NOMO-1 (cell line): ENCODE measurements around the gene SREBF1.

Experiments
- DNase-seq, 2 experiments: peaks; one replicate each; lab custom pipeline; 2025; ENCODE audit not compliant: unreplicated experiment in 2 of 2; lab: John Stamatoyannopoulos, UW

Gene SREBF1

DNA sequence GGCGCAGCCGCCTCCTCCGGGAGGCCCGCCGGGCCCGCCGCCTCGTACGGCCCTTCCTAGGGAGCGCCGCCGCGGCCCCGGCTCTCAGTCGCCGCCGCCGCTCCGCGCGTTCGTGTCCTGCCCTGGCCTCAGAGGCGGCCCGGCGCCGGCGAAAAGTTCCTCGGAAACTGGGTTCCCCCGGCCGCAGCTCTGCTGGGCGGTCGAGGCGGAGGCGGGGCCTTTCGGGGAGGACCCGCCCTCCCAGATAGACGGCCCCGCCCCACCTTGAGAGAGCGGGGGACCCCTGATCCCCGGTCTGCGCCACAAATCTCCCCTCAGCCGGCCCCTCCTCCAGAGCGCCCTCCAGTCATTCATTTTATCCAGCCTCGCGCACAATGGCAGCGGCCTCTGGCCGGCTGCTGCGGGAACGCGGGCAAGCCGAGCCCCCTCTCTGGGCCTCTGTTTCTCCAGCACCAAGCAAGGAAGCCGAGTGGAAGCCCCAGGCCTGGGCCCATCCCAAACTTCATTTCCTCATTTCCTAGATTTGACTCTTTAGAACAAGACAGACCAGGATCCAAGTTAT lies at the start of gene SREBF1:
Gene SREBF1, minus strand, starts transcription at position 169 of the 562 bp plus-strand sequence. CDS start 169 bp downstream, outside the sequence.
- DNase-seq = peak; percentile 28 to 46

DNA sequence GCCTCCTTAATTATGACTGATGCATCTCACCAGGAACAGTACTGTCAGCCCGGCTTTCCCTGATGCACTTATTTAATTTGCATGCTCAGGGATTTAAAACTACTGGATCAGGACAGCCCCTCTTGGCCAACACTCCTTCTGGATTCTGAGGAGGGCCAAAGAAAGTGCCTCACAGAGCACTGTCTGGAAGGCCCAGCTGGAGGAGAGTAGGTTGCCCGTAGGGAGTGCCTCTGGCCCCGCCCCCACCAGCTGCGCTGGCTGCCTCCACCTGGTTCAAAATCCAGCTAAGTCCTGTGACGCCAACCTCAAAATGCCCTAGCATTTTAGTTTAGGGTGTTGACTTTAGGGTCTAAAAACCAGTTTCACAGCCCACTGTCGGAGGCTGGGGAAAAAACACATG lies 49.4 kb upstream of the SREBF1 start:
- no peak for DNase-seq

DNA sequence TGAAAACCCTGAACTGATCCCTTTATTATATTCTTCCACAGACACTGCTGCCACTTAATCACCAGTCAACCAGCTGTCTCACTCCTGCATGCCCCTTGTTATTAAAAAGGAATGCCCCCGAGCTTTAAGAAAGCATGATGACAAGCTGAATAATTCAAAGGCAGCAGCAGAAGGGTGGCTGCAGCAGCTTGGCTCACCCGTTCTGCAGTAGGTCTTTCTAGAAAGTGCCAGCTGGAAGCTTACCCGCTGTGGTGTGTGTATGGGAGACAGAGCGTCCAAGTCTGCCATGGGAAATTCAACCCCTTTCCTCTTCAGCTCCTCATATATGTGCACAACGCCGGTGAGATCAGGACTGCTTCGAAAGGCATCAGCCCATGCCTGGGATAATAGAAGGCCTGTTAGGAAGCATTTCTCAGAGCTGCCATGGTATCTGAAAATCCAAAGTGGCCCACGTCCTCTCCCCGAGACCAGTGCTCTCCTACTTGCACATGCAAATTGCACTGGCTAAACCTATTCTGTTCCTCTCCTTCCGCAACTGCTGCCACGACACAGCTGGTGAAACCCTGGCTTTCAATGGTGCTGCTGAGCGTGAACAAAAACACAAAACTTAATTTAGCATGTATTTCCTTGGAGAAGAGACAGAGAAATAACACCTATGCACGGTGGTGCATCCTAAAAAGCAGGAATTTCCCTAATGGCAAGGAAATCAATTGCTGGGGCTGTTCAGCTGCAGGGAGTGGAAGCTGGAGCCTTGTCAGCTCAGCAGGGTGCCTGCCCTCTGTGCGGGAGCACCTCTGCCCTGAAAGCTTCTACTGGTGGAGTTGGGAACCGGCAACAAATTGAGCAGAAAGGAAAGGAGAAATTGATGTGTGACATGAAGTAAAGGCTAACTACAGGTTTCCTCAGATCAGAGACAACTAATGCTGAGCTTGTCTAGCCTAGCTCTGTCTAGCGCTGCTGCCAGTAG lies 47.9 kb upstream of the SREBF1 start:
- DNase-seq = no peak

DNA sequence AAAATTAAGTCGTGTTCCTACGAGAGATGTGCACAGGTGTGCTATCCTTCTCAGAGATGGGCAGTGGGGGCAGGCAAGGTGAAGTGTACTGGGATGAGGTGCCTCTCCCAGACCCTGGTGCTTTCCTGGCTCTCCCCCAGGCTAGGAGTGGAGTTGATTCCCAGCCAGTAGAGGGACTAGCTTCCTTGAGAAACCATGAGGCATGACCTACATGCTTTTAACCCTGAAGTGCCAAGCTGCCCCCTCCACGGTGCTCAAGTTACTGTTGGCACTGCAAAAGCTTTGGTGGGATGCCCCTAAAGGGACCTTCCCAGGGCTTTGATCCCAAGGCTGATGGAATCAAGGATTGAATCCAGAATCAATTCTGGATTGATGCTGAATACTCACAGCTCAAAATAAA lies 47.0 kb upstream of the SREBF1 start:
- DNase-seq = no peak

DNA sequence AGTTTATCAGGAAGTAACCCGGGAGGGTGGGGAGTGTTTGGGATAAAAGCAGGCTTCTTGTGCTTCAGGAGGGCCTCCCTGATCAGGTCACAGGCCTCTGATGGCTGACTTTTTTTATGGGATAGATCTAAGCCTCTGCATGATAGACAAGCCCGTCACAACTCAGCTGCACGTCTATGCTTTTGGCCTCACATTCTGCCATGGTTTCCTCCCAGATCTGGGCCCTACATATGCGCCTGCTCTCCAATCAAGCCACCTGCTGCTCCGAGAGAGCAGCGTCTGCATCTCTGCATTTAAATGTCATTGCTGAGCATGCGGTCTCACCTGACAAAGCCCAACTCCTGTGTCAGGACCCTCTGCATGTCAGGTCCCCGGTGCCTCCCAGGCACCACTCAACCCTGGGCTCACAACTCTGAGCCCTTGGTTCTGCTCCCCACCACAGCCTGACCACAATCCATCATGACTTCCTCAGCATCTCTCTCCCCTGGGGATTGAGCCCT lies 45.3 kb upstream of the SREBF1 start:
- no peak for DNase-seq

DNA sequence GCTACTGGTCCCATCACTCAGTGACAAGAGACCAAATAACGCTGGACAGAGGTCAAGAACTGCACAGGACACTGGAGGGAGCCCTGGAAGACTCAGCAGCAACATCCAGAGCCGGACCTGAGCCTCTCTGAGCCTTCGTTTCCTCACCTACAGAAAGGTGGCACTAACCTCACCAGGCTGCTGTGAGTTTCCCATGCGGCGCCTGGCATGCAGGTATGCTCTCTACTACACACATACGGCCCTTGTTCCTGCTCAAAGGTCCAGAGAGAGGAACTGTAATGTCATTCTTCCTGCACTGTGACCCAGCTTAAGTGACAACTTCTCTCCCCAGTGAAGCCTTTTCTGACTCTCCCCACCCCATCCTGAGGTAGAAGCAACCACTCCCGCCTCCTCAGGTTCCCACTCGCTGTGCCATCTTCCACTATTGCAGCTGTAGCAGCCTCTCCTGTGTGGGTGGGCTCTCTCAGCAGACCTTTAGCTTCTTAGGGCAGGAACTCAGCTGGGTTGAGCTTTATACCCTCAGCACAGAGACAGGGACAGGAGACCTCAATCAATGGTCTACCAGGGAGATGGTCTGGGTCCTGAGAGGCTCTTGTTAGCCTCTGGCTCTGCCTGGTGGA lies 43.9 kb upstream of the SREBF1 start:
- no peak for DNase-seq

DNA sequence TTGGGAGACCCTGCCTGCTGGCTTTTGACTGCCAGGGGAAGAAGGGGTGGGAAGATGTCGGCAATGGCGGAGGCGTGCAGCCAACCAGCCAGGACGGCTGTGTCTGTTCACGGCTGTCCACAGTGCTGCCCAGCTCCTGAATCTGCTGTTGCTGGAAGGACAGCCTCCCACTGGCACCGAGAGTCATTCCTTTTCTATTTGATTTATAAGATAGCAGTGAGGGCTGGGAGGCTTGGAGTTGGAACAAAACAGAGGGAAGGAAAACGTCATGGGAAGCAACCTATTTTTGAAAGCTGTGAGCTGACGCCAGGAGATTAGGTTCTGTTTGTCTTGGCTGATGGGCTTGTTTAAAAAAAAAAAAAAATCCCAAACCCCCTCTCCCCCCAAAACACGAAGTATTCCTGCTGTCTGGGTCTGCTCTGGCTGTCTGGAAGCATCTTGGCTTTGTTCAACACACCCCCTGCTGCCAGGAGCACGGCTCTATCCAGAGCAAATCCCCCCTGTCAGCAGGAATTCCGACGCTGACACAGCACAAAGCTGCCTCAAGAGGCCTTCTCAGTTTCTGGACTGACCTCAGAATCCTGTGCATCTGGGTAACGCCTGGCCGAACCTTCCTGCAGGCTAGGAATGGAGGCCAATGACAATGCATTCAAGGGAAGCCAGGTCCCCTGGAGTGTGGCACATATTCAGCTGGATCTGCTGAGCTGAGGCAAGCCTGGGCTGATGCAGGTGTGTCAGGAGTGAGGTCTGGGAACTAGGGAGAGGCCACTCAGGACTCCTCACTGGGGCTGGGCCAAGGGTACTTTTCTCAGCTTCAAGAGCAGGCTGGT lies 41.0 kb upstream of the SREBF1 start:
- DNase-seq = no peak

DNA sequence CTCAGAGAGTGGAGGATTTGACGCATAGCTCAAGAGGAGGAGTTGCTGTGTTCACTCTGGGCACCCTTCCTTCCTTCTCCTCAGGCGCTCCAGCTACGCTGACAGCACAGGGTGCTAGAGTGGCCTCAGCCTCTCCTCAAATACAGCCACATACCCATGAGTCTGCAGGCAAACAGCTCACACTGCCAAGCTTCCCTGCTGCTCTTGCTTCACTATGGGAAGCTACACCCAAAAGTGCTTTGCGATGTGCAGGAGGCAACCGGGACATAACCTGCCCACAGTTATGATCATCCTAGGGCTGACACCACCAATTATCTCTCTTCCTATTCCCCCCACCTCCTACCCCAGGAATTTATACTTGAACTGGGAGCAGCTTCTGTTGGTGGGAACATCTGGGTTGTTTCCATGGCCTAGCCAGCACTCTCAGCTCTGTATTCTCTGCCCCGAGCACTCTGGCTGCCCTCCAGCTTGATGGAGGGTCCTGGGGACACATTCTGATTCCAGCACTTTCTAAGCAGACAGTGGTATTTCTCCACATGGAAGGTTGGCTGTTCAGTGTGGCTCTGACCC lies 40.3 kb upstream of the SREBF1 start:
- no peak for DNase-seq

DNA sequence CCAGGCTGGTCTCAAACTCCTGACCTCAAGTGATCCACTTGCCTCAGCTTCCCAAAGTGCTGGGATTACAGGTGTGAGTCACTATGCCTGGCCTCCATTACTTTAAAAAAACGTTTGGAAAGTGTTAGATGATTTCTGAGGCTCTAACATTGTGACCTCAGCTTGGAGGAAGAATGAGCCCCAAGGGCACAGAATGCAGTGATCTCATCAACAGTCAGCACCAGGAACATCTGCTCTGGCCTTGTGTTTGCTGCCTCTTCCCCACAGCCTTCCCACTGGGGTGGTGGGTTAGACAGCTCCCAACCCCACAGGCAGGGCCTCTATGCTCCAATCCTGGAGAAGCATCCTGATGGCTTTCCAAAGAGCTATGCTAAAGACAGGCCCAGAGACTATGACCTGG lies 37.7 kb upstream of the SREBF1 start:
- no peak for DNase-seq

DNA sequence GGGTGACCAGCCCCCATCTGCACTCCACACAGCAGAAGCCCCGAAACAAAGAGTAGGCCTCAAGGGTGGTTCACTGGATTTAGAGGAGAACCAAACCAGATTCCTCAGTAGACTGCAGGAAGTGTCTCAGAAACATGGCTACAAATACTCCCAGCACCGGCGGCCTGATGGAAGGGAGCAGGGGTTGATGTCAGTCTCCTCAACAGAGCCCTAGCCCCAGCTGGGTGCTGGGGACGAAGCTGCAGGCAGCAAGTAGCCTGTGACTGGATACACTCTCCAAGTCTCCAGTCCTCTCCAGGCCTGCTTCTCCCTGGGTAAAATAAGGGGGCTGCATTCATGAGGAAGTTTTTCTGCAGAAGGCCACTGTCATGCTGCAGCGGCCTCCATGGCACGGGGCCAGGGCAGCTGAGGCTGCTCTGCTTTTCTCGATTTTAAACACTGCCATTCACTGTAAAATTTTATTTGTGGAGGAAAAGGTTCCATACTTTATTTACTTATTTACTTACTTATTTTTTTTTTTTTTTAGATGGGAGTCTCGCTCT lies 36.7 kb upstream of the SREBF1 start:
- no peak for DNase-seq

DNA sequence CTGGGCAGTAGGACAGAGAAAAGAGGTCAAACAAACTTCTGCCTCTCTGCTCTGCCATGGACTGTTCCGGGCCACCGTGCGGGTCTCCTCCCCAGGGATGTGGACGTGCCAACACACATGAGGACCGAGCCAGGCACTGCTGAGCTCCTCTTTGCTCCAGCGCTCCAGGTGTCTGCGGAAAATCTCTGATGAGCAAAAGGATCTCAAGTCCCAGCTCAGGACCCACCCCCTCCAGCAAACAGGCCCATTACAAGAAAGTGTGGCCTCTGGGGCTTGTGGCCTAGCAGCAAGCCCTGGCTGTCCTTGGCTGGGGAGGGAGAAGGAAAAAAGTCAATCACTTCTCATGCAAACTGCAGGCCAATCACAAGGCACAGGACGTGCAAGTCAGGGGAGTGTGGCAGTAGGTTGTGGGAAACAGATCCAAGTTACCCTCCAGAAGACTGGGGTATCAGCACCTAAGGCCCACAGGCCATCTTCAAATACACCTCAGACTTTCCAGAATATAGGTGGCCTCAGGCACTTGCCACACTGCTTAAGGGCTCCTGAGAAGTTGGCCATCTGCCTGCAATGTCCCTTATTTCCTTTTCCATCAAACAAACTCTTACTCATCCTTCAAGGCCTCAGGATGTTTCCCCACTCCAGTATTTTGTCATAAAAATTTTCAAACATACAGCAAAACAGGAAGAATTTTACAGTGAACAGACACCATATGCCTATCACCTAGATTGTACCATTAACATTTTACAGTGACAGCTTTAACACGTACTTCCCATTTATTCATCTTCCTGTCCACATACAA lies 36.0 kb upstream of the SREBF1 start:
- no peak for DNase-seq

DNA sequence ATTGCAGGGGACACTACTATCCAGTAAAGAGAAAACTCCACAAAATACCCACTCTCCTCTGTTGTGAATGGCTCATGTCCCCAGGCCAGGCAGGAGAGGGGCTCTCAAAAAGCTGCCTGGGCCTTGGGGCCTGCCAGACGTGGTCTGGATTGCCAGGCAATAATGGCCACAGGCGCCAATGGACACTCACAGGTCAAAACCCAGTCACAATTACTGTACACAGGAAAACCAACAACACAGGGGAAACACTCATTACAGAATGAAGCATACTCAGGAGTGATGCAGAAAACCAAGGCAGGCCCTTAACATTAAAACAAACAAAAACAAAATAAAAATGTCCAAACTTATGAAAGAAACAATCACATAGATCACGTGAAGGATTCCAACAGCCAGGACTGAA lies 35.1 kb upstream of the SREBF1 start:
- DNase-seq = no peak

DNA sequence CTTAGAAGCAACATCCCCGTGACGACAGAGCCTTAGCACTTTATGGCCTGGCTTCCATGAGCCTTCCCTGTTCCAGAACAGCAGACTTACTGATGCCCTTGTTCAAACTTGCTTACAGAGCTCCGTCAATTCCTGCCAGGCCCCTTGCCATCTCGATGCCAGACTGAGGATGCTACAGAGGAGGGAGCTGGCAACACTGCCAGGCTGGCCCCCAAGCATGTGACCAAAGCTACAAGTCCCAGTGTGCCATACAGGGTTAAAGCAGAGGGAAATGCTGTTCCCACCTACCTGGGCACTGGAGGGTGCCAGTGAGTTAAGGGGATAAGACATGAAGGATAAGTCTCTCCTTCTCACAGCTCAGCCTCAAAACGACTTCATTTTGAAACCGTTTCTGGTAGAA lies 33.5 kb upstream of the SREBF1 start:
- DNase-seq = no peak

DNA sequence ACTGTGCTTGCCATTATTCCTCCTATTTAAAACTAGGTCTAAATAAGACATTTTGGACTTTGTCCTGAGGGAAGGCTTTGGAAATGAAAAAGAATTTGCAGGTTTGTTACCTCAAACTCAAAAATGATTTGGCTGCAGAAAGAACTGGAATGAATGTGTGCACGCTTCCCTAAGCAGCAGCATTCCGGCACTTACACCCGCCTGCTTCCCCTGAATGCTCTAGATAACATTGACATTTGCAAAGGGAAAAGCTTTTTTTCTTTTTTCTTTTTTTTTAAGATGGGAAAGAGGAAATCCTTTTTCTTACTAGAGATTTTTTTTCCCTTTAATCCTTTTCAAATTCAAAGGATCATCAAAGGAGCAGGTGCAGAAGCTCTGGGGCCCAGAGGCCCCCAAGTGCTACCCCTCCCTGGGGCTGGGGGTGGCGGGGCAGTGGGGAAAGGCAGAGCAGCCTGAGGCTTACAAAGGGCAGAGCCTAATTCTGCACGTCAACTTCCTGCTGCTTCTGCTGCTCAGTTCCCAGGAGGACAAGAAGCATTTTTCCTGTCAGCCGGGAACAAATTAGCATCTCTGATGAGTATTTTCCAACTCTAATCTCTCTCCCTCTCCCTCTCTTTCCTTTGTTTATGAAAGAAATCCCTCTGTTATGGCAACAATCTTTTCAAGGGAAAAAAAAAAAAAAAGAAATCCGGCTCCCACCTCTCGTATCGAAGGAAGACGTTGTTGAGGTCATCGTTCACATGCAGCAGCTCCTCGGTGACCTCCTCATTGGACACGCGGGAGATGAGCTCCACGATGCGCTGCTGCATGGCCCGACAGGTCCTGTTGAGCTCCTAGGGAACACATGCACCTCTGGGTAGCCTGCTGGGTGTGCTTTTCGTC lies 32.1 kb upstream of the SREBF1 start:
- no peak for DNase-seq

DNA sequence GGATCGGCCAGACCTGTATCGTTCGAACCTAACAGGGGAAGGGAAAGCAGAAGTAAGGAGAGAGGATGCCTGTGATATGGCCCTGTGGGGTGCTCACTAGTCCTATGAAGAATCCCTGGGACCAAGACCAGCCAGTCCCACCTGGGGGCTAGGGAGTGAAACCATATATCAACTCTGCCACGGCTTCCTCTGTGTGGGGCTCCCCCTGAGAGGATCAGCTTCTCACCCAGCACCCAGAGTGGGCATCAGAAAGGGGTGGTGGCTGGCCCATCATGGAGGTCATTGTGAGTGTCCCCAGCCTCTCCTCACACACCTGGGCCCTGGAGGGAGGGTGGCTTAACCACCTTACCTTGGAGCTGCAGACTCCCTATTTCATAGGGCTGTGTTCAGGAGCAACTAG lies 30.1 kb upstream of the SREBF1 start:
- no peak for DNase-seq

DNA sequence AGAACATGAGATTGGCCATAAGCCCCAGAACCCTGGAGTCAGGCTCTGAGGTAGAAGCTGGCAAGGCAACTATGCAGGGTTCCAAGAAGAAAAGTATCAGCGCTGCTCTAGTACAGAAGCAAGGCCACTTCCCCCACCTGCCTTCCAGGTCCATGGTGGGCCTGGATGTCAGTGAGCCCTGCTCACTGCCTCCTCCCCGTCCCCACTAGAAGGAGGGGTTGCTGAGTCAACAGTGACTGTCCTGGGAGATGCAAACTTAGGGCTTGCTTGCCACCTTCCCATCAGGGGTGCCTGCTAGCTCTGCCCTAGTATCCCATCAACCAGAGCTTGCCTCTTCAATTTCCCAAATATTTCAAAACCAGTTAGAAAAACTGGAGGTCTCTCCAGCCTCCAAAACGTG lies 29.6 kb upstream of the SREBF1 start:
- no peak for DNase-seq

DNA sequence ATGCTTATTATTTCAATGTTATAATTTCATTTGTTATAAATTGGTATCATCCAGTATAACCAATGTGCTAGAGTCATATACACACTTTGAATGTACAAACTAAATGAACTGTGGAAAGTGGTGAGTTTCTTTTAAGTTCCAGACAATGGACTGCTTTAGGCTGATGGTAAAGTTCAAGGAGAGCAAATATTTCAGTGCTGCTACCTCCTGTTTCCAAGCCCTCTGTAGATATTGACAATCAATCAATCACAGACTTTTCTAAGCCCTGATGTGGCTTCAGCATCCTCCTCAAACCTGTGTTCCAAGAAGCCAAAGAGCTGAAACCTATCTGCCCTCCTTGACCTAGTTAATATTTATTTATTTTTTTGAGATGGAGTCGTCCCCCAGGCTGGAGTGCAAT lies 28.2 kb upstream of the SREBF1 start:
- no peak for DNase-seq

DNA sequence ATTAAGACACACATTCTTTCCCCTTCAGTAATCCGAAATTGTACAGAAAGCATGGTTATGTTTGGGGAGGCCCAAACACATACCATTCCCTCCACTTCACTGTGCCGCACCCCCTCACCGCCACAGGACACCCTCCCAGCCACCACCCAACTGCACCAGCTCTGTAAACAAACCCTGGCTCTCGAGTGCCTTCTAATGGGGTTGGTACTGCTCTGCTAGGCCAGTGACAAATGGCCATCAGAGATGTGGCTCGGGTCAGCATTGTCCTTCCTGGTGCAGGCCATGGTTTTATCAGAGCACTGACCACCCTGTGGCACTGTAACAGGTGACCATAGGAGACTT lies 24.0 kb upstream of the SREBF1 start:
- no peak for DNase-seq
